ENCODE results near the gene GORAB. TPM values are rescaled to one million over a fixed set of nuclear protein-coding genes. Genes with fewer than 3 reads are reported as not detected.

GORAB gene
- total and polyA plus RNA-seq, 2 donors (not counting 3 experiments of a cell fraction or from before 2014, with no cell fraction given) = 4.4 to 6.4 TPM

- Histone ChIP-seq H3K27ac (ENCODE audit: insufficient read depth, low read depth, low read length) (no peak overlapping the region), H3K9ac (replicated peaks; ENCODE audit: extremely low read depth, insufficient read depth, low read length) (no peak overlapping the region), H3K9me3 (replicated peaks; ENCODE audit: control insufficient read depth, insufficient read depth, low read length) (no peaks in the 10 kb centered on the region), H3K4me2 (ENCODE audit: insufficient read depth, low read length) (no peak overlapping the region), H4K20me1 (replicated peaks; ENCODE audit: control insufficient read depth, extremely low read depth, insufficient read depth, low read length) (no peaks in the 10 kb centered on the region), H3K9me1 (replicated peaks; ENCODE audit: control insufficient read depth, extremely low read depth, insufficient read depth, low read length) (no peaks in the 10 kb centered on the region), H3K27me3 (ENCODE audit: control insufficient read depth in 2 of 2, insufficient read depth in 2 of 2, low read length in 2 of 2) (no peaks in the 10 kb centered on the region), H3K4me1 (ENCODE audit: control insufficient read depth, extremely low read depth, insufficient read depth, low read length) (no peaks in the 10 kb centered on the region), H2AFZ (ENCODE audit: low read depth, low read length) (no peak overlapping the region), H3K79me2 (ENCODE audit: control insufficient read depth, insufficient read depth, low read length) (no peaks in the 10 kb centered on the region), H3K4me3 (replicated peaks in 1 of 3; ENCODE audit: insufficient read depth in 1 of 3, low read depth in 1 of 3, low read length in 3 of 3) (no peak overlapping the region), H3K36me3 (ENCODE audit: control insufficient read depth in 2 of 2, extremely low read depth in 1 of 2, insufficient read depth in 2 of 2, low read length in 2 of 2) (peaks cover 3 to 5% of the 10 kb centered on the region in 2 experiments)
- intact Hi-C loops (cut with micrococcal nuclease) = no loop called here
- POLR2A ChIA-PET = no interaction called here
- TF ChIP-seq MYC (IDR thresholded peaks at IDR 0.05; ENCODE audit: low read depth, low read length) (no peak), MAX (IDR thresholded peaks at IDR 0.05; ENCODE audit: insufficient read depth, insufficient read length) (no peak), EZH2 (IDR thresholded peaks at IDR 0.05; ENCODE audit: borderline replicate concordance, low read depth, low read length, severe bottlenecking) (no peak), GATA2 (IDR thresholded peaks at IDR 0.05; ENCODE audit: insufficient read depth, insufficient read length, low read depth, low read length) (no peak), FOS (IDR thresholded peaks at IDR 0.05; ENCODE audit: borderline replicate concordance, insufficient read depth, low read length) (no peak), POLR2A (IDR thresholded peaks at IDR 0.05; ENCODE audit: low read depth, low read length) (no peak), POLR2AphosphoS5 (IDR thresholded peaks at IDR 0.05; ENCODE audit: insufficient read depth, low read depth, low read length) (no peak), JUN (IDR thresholded peaks at IDR 0.05; ENCODE audit: borderline replicate concordance, insufficient read depth, insufficient read length, low read depth) (no peak)
- TF ChIP-seq, protein P1, sequence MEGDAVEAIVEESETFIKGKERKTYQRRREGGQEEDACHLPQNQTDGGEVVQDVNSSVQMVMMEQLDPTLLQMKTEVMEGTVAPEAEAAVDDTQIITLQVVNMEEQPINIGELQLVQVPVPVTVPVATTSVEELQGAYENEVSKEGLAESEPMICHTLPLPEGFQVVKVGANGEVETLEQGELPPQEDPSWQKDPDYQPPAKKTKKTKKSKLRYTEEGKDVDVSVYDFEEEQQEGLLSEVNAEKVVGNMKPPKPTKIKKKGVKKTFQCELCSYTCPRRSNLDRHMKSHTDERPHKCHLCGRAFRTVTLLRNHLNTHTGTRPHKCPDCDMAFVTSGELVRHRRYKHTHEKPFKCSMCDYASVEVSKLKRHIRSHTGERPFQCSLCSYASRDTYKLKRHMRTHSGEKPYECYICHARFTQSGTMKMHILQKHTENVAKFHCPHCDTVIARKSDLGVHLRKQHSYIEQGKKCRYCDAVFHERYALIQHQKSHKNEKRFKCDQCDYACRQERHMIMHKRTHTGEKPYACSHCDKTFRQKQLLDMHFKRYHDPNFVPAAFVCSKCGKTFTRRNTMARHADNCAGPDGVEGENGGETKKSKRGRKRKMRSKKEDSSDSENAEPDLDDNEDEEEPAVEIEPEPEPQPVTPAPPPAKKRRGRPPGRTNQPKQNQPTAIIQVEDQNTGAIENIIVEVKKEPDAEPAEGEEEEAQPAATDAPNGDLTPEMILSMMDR (IDR thresholded peaks at IDR 0.05; ENCODE audit: extremely low read depth in 1 of 2, insufficient read depth in 1 of 2, low read depth in 1 of 2, low read length in 2 of 2) = no peak
- BruUV-seq (replicated peaks) = no TSS peak
- DNase-seq (ENCODE audit: low read depth, low spot score) (no peak), FAIRE-seq (no peak)
- dilution Hi-C loops (cut with MboI; ENCODE audit: extremely low pct_ligation_motif_present, low sequenced_read_pairs) = no loop called here
- CTCF ChIA-PET = no interaction called here
Measured at GRCh38 chr1:170556917-170557316, 25.0 kb downstream of the GORAB start.

Measured in endothelial cell of umbilical vein (primary cell).